BJ (cell line): ENCODE data around the gene SPINT2. TPM values are rescaled to one million over a fixed set of nuclear protein-coding genes. Genes with fewer than 3 reads are reported as not detected.

Experiments
- CTCF ChIA-PET: fragments of 350-600 bp; formaldehyde crosslinking; extraction: SDS; loops from one replicate; lab custom pipeline; 2021; ENCODE audit warnings: antibody characterized with exemption, inconsistent platforms; lab: Yijun Ruan, JAX
- POLR2A ChIA-PET: fragments of 300-600 bp; sonication (Branson Sonifier 250); formaldehyde crosslinking; extraction: SDS; loops from one replicate; lab custom pipeline; 2021; ENCODE audit warnings: antibody characterized with exemption; lab: Charles Lee
- DNase-seq: peaks from one replicate; pipeline ENCODE4 v3.0.0-alpha.2; 2011; ENCODE audit warnings: low read depth
- H3K27me3 ChIP-seq: 2 replicates; pipeline ENCODE4 v1.6.0; 2011; ENCODE audit warnings: low read length; ENCODE audit not compliant: control insufficient read depth, insufficient read depth
- H3K36me3 ChIP-seq: 2 replicates; pipeline ENCODE4 v1.5.1; 2011; ENCODE audit warnings: low read length; ENCODE audit not compliant: control insufficient read depth, insufficient read depth
- H3K4me3 ChIP-seq: 2 replicates; pipeline ENCODE4 v1.5.1; 2011; ENCODE audit warnings: low read depth, mild to moderate bottlenecking, control low read depth, low read length
- polyA plus RNA-seq: library from polyadenylated mRNA; depleted of rRNA; stranded (reverse); fragments of >200 nt; gene quantifications from 2 replicates; pipeline ENCODE4 v1.2.3, GENCODE V29; 2011
- TF ChIP-seq, protein P1 (sequence below): IDR thresholded peaks from 2 replicates; pipeline ENCODE4 v1.5.1; 2011; ENCODE audit warnings: low read depth, mild to moderate bottlenecking, control low read depth, inconsistent platforms, low read length, moderate library complexity; ENCODE audit not compliant: insufficient read depth

Gene SPINT2
- polyA plus RNA-seq, 1 experiment = 45.5 TPM

GRCh38 chr19:38298821-38299680, 34.7 kb downstream of the SPINT2 start:
- ChIA-PET POLR2A (no interaction called here), CTCF (interaction anchor here (1.1 to 1.5 kb wide), 3 partner anchors 14 to 66 kb away, joined by 3 to 6 read pairs (median 4); no protein-coding TSS in a partner anchor)
- DNase-seq = no peak
- peaks cover 2% of the 10 kb centered on the region for H3K27me3 ChIP-seq
- TF ChIP-seq, protein P1, sequence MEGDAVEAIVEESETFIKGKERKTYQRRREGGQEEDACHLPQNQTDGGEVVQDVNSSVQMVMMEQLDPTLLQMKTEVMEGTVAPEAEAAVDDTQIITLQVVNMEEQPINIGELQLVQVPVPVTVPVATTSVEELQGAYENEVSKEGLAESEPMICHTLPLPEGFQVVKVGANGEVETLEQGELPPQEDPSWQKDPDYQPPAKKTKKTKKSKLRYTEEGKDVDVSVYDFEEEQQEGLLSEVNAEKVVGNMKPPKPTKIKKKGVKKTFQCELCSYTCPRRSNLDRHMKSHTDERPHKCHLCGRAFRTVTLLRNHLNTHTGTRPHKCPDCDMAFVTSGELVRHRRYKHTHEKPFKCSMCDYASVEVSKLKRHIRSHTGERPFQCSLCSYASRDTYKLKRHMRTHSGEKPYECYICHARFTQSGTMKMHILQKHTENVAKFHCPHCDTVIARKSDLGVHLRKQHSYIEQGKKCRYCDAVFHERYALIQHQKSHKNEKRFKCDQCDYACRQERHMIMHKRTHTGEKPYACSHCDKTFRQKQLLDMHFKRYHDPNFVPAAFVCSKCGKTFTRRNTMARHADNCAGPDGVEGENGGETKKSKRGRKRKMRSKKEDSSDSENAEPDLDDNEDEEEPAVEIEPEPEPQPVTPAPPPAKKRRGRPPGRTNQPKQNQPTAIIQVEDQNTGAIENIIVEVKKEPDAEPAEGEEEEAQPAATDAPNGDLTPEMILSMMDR = no peak
- no peaks in the 10 kb centered on the region for H3K36me3 ChIP-seq
- no peak overlapping the region for H3K4me3 ChIP-seq

- ChIA-PET CTCF (interaction anchor here (0.6 to 1.0 kb wide), 2 partner anchors 33 to 260 kb away, joined by 3 read pairs; no protein-coding TSS in a partner anchor), POLR2A (no interaction called here)
- TF ChIP-seq, protein P1 = no peak
- H3K27me3 ChIP-seq = no peaks in the 10 kb centered on the region
- H3K4me3 ChIP-seq = no peak within 1 kb of the TSS
- peaks cover 8% of the 10 kb centered on the region for H3K36me3 ChIP-seq
- no peak for DNase-seq
Observed at GRCh38 chr19:38303517-38304351, 39.4 kb downstream of the SPINT2 start, which contains the start of gene C19orf33. Gene C19orf33 (plus strand): TSS chr19:38304251. CDS start chr19:38304262, 11 bp downstream.

- CTCF ChIA-PET = interaction anchor here (1.0 to 1.1 kb wide), 2 partner anchors 10 to 34 kb away, joined by 3 read pairs; no protein-coding TSS in a partner anchor
Observed at GRCh38 chr19:38304352-38304865, 40.0 kb downstream of the SPINT2 start.

DNA sequence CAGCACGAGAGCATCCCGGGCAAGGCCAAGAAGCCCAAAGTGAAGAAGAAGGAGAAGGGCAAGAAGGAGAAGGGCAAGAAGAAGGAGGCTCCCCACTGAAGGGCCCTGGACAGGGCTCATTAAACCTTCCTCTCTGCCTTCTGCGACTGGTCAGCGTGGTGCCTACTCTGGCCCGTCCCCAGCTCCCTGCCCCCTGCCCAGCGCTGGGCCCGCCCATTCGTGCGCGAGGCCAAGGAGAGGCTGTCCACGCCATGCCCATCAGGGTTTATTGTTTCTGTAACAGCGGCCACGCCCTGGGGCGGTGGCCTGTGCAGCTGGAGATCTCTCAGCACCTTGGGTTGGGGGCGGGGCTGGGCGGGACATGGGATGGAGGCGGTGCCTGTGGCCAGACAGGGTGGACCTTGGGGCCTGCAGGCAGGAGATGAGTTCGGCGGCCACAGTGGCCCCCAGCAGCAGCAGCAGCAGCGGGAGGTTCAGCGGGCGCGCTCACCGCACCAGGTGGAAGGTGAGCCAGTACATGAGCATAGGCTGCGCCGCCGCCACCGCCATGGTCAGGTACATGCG, 40.6 kb downstream of the SPINT2 start:
- no peak overlapping the region for H3K4me3 ChIP-seq
- H3K36me3 ChIP-seq = peaks cover 8% of the 10 kb centered on the region
- ChIA-PET CTCF (interaction anchor here (1.1 kb wide), 1 partner anchor 11 kb away, joined by 3 read pairs; no protein-coding TSS in a partner anchor), POLR2A (no interaction called here)
- TF ChIP-seq, protein P1 = no peak
- H3K27me3 ChIP-seq = no peaks in the 10 kb centered on the region
- no peak for DNase-seq

More at GRCh38 chr19:38304352-38304865, 40.0 kb downstream of the SPINT2 start:
- peaks cover 8% of the 10 kb centered on the region for H3K36me3 ChIP-seq
- DNase-seq = no peak
- H3K27me3 ChIP-seq = no peaks in the 10 kb centered on the region
- TF ChIP-seq, protein P1 = no peak
- POLR2A ChIA-PET = no interaction called here
- no peak overlapping the region for H3K4me3 ChIP-seq
